Measurements from ENCODE around the gene SIDT2. TPM values are rescaled to one million over a fixed set of nuclear protein-coding genes. Genes with fewer than 3 reads are reported as not detected.

SIDT2 gene
- total RNA-seq, 1 donor from 2014 or later, result 45.4 TPM

DNA sequence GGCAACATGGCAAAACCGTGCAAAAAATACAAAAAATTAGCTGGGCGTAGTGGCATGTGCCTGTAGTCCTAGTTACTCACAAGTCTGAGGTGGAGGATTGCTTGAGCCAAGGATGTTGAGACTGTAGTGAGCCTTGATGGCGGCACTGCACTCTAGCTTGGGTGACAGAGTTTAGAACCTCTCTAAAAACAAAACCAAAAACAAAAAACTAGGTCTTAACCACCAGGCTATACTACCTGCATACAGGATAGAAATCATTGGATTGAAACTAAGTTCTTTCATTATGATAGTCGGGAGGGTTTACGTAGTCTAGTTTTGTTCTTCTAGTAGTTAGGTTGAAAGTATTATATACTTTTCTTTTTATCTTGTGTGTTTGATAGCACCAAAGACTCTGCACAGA lies 59.7 kb downstream of the SIDT2 start:
- Histone ChIP-seq H3K27ac (no peak overlapping the region), H3K27me3 (no peaks in the 10 kb centered on the region), H3K4me3 (no peak overlapping the region), H3K4me1 (peaks cover under 1 to 8% of the 10 kb centered on the region in 2 donors), H3K36me3 (peaks cover 24 to 39% of the 10 kb centered on the region in 2 donors), H3K9me3 (no peaks in the 10 kb centered on the region)
- intact Hi-C loops (cut with DNase I), result no loop called here
- DNase-seq (ENCODE audit: low spot score in 2 of 2), result no peak
- TF ChIP-seq, protein P1, sequence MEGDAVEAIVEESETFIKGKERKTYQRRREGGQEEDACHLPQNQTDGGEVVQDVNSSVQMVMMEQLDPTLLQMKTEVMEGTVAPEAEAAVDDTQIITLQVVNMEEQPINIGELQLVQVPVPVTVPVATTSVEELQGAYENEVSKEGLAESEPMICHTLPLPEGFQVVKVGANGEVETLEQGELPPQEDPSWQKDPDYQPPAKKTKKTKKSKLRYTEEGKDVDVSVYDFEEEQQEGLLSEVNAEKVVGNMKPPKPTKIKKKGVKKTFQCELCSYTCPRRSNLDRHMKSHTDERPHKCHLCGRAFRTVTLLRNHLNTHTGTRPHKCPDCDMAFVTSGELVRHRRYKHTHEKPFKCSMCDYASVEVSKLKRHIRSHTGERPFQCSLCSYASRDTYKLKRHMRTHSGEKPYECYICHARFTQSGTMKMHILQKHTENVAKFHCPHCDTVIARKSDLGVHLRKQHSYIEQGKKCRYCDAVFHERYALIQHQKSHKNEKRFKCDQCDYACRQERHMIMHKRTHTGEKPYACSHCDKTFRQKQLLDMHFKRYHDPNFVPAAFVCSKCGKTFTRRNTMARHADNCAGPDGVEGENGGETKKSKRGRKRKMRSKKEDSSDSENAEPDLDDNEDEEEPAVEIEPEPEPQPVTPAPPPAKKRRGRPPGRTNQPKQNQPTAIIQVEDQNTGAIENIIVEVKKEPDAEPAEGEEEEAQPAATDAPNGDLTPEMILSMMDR (IDR thresholded peaks at IDR 0.05), result no peak

DNA sequence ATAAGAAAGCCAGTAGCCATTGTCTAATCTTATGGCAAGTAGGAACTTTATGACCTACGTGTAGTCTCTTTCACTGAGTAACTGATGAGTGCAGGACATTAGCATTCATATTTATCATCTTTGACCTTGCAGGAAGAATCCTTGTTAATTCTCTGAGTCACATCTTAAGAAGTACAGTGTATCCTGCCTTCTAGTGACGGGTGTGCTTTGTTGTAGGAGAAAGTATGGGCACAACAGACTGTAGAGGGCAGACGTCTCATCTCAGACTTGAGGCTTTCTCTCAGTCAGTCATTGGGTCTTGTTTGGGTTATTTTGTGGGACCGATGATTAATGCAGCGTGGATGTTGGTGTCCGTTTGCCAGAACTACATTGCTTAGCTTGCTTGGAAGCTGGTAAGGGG lies 60.8 kb downstream of the SIDT2 start:
- TF ChIP-seq, protein P1 (IDR thresholded peaks at IDR 0.05), result no peak
- H3K27ac ChIP-seq, result no peak overlapping the region
- no peaks in the 10 kb centered on the region for H3K4me1 ChIP-seq
- no peaks in the 10 kb centered on the region for H3K9me3 ChIP-seq
- DNase-seq (ENCODE audit: low spot score in 2 of 2), result no peak
- intact Hi-C loops (cut with DNase I), result no loop called here
- H3K27me3 ChIP-seq, result no peaks in the 10 kb centered on the region
- H3K4me3 ChIP-seq, result no peak overlapping the region
- peaks cover 24 to 47% of the 10 kb centered on the region in 2 donors for H3K36me3 ChIP-seq

Other genes starting within 250 kb of the SIDT2 start
- 22.5 TPM for gene SIK3, start 80.3 kb upstream of the SIDT2 start, total RNA-seq
- gene PAFAH1B2, start 34.5 kb upstream of the SIDT2 start, total RNA-seq, result 60.7 TPM
- 6,542 TPM for gene TAGLN, start 20.6 kb downstream of the SIDT2 start, total RNA-seq
- 112 TPM for gene PCSK7, start 53.3 kb downstream of the SIDT2 start, total RNA-seq
- gene RNF214, start 53.9 kb downstream of the SIDT2 start, total RNA-seq, result 0.53 TPM
- 6.8 TPM for gene BACE1-AS, start 112.6 kb downstream of the SIDT2 start, total RNA-seq
- 27.2 TPM for gene BACE1, start 137.5 kb downstream of the SIDT2 start, total RNA-seq
- 15.1 TPM for gene CEP164, start 149.1 kb downstream of the SIDT2 start, total RNA-seq

Measured in ascending aorta (tissue), 2 donors.